Heart right ventricle (tissue), 16 donors: ENCODE measurements around the gene PP2D1. TPM values are rescaled to one million over a fixed set of nuclear protein-coding genes. Genes with fewer than 3 reads are reported as not detected.
"Not testable (repeated sequence)": the region's sequence is repeated elsewhere in the genome, so short reads cannot be mapped to it uniquely, and the experiment has no call there.

Experiments
- ATAC-seq, 8 donors: fragments of 200-7000 bp; cut with Tn5 transposase; one replicate each; pipeline ENCODE4 v1.9.1; 2020; ENCODE audit warnings: mild to moderate bottlenecking in 8 of 8, moderate library complexity in 8 of 8, moderate number of reproducible peaks in 1 of 8
- DNase-seq, 2 donors: peaks; one replicate each; pipeline ENCODE4 v3.0.0-alpha.2; 2020
- H3K27ac ChIP-seq, 10 donors: fragments of 200-600 bp; sonication (generic) in 2 of 10; one replicate each; pipeline versions ENCODE4 v1.5.0 to v1.8.0; 2020 to 2022; ENCODE audit warnings: mild to moderate bottlenecking in 3 of 10
- H3K27me3 ChIP-seq, 7 donors: fragments of 200-600 bp; one replicate each; pipeline ENCODE4 v1.8.0; 2021 to 2022; ENCODE audit warnings: mild to moderate bottlenecking in 2 of 7
- H3K36me3 ChIP-seq, 9 donors: fragments of 200-600 bp; sonication (generic) in 1 of 9; one replicate each; pipeline versions ENCODE4 v1.5.0 to v1.8.0; 2020 to 2022; ENCODE audit warnings: mild to moderate bottlenecking in 2 of 9
- H3K4me1 ChIP-seq, 9 donors: fragments of 200-600 bp; sonication (generic) in 1 of 9; one replicate each; pipeline versions ENCODE4 v1.5.0 to v1.8.0; 2020 to 2022; ENCODE audit warnings: mild to moderate bottlenecking in 4 of 9
- H3K4me3 ChIP-seq, 10 donors: fragments of 200-600 bp; sonication (generic) in 2 of 10; one replicate each; pipeline versions ENCODE4 v1.5.0 to v1.8.0; 2020 to 2022; ENCODE audit warnings: mild to moderate bottlenecking in 7 of 10, moderate library complexity in 2 of 10
- H3K9me3 ChIP-seq, 11 donors: fragments of 200-600 bp in 10 of 11; sonication (generic) in 2 of 11; one replicate each; pipeline versions ENCODE4 v1.5.0 to v1.8.0; 2013 to 2022; ENCODE audit warnings: mild to moderate bottlenecking in 2 of 11, control low read depth in 1 of 11, moderate library complexity in 1 of 11
- WGBS, 2 donors: extraction: QIAGEN DNeasy Blood & Tissue Kit; methylation state at CpG; one replicate each; pipeline ENCODE4 v1.1.7; 2013; ENCODE audit warnings: inconsistent platforms in 1 of 2; 5-methylcytosine and 5-hydroxymethylcytosine counted together
- intact Hi-C, 10 donors: fragments of 100-400 bp; cut with DNase I; formaldehyde crosslinking; loops; one replicate each; pipeline versions ENCODE4 v1.11.1 to v1.14.2; 2022
- polyA plus RNA-seq, 2 donors: library from polyadenylated mRNA; stranded (reverse); fragments of 200-250 nt; gene quantifications; one replicate each; pipeline ENCODE4 v1.2.3, GENCODE V29; 2013
- total RNA-seq, 10 donors: library from RNA; stranded (reverse); fragmentation: NEBNext Ultra II Directional in 3 of 10; extraction: Animal tissue kit (Norgen Biotek cat#: 25700) in 3 of 10; gene quantifications; one replicate each; pipeline versions ENCODE4 v1.2.1 to v1.2.4, GENCODE V29; 2021 to 2023
- TF ChIP-seq, protein P1 (sequence below), 9 donors: fragments of 200-600 bp; sonication (generic) in 2 of 9; IDR thresholded peaks; one replicate each; pipeline versions ENCODE4 v1.5.0 to v1.8.0; 2021 to 2022; ENCODE audit warnings: antibody characterized with exemption in 9 of 9, mild to moderate bottlenecking in 5 of 9, moderate library complexity in 1 of 9
- donor health status: Arrhythmogenic right ventricular cardiomyopathy.
- donor health status: ischemic (EF 13 %, LVEDD 7.1; RV severe dilation, severe dysfunction).
- donor health status: healthy with polysubstance abuse.
- donor health status: DM: no; HTN: yes; CAD: no.
- donor health status: DM: no; HTN: no; CAD: no.
- donor health status: ischemic (EF 25% LVEDD 6.9; RV normal size, moderate dysfunction).
- donor health status: ischemic (EF 25% LVEDD 5.7; RV mildly dilated, moderate dysfunction).
- donor health status: healthy.
- donor health status: DM: yes; HTN: yes; CAD: no.
- donor health status: Ischemic cardiomyopathy.
- donor health status: ischemic (EF 35%, LVEDD 5.7; RV mildly dilated, moderate dysfunction).
- donor health status: nonischemic (EF 11% LVEDD 7.7; RV severe dilation, severe dysfunction).
- donor health status: DM: yes; HTN: yes; CAD: no.
- donor health status: PGD.
- donor health status: ischemic (EF 29% LVEDD 5.4; RV normal size, mild dysfunction).
- donor health status: nonischemic (EF 23%, LVEDD 6.1; RV moderate dilation, normal function).

PP2D1 gene
- total and polyA plus RNA-seq, 12 donors: not detected

DNA sequence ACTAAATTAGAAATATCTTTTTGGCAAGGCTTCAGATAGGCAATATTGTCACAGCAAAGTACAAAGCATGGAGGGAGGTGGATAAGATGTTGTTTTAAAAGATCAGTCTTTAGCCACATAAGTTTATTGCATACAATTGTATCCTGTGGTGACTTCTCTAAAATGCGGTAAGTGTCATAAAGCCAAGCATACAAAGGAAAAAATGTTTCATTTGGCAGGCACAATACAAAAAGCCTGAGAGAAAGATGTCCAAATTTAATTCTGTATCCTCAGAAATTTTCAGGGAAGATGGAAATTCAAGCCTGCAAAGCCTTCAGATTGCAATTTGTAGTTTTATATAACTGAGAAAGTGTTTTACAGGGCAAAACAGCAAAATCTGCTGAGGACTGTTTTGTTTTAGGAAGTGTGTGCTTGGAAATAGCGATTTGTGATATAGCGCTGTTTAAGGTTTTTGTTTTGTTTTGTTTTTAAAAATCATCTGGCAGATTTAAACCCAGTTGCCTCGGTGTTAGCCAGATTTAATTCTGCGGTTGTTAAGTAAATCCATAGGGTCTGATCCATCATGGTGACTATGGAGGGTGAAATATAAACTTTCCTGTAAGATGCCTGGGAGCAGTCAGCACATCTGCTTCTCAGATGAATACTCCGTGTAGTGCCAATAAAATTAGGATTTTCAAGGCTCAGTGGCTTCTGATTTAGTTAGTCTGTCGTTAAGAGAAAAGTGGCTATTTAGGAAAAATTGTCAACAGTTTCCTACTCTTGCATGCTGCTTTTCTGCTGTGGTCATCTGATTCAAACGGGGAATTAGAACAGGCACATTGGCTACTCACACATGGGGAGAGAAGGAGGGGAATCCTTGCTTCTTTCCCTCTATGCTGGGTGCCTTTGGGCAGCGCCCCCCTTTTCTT lies 36.2 kb upstream of the PP2D1 start:
- no peaks in the 10 kb centered on the region for H3K36me3 ChIP-seq
- ATAC-seq: no peak
- no peaks in the 10 kb centered on the region for H3K27me3 ChIP-seq
- intact Hi-C loops: loop anchor here in 1 of 10 donors (10.0 kb wide), 1 partner anchor 137 kb away; the partner anchor contains the start of gene SGO1
- TF ChIP-seq, protein P1, sequence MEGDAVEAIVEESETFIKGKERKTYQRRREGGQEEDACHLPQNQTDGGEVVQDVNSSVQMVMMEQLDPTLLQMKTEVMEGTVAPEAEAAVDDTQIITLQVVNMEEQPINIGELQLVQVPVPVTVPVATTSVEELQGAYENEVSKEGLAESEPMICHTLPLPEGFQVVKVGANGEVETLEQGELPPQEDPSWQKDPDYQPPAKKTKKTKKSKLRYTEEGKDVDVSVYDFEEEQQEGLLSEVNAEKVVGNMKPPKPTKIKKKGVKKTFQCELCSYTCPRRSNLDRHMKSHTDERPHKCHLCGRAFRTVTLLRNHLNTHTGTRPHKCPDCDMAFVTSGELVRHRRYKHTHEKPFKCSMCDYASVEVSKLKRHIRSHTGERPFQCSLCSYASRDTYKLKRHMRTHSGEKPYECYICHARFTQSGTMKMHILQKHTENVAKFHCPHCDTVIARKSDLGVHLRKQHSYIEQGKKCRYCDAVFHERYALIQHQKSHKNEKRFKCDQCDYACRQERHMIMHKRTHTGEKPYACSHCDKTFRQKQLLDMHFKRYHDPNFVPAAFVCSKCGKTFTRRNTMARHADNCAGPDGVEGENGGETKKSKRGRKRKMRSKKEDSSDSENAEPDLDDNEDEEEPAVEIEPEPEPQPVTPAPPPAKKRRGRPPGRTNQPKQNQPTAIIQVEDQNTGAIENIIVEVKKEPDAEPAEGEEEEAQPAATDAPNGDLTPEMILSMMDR (IDR thresholded peaks at IDR 0.05): no peak
- H3K27ac ChIP-seq: peak overlapping the region in 7 of 10 donors; percentile 3 to 73 (median 32)
- no peaks in the 10 kb centered on the region for H3K9me3 ChIP-seq
- peak overlapping the region in 4 of 10 donors; percentile 3 to 13 (median 8) for H3K4me3 ChIP-seq
- no peak for DNase-seq
- peaks cover 2 to 67% (median 49%) of the 10 kb centered on the region in 9 donors for H3K4me1 ChIP-seq
- WGBS, 2 donors: 70 to 75% methylated on average over 9 of the region's 9 CpGs

DNA sequence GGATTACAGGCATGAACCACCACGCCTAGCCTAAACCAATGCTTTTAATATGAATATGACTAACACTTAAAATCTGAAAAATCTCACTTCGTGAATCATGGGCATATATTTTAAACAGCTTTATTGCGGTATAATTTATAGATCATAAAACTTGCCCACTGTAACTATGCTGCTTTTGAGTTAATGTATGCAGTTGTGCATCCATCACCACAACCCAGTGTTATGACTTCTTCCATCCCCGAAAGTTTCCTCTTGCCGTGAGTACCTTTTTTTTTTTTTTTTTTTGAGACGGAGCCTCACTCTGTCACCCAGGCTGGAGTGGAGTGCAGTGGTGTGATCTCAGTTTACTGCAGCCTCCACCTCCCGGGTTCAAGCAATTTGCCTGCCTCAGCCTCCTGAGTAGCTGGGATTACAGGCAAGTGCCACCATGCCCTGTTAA lies 35.3 kb upstream of the PP2D1 start:
- TF ChIP-seq, protein P1 (IDR thresholded peaks at IDR 0.05): no peak
- peak overlapping the region in 3 of 10 donors; percentile 35 to 73 (median 40) for H3K27ac ChIP-seq
- 86 to 89% methylated on average over 7 of the region's 7 CpGs for WGBS, 2 donors
- H3K4me1 ChIP-seq: peaks cover 9 to 76% (median 57%) of the 10 kb centered on the region in 9 donors
- H3K4me3 ChIP-seq: no peak overlapping the region
- ATAC-seq (no peak), DNase-seq (no peak)
- H3K27me3 ChIP-seq: no peaks in the 10 kb centered on the region
- H3K36me3 ChIP-seq: no peaks in the 10 kb centered on the region
- H3K9me3 ChIP-seq: no peaks in the 10 kb centered on the region
- intact Hi-C loops: loop anchor here in 1 of 10 donors (10.0 kb wide), 1 partner anchor 137 kb away; the partner anchor contains the start of gene SGO1

DNA sequence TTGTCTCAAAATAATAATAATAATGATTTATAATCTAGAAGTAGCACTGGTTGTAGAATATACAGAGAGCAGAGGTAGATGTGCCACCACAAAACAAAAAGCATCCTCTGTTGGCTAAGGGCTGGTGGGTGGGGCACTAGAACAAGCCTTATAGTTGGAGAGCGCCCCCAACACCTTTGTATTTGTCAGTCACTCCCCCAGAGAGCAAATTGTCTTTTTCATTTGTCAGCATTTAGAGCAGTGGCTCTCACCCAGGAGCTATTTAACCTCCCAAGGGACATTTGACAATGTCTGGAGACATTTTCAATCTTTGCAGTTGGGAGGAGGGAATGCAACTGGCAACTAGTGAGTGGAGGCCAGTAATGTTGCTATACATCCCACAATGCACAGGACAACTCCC lies 34.5 kb upstream of the PP2D1 start:
- Histone ChIP-seq H3K4me3 (no peak overlapping the region), H3K4me1 (peaks cover 11 to 79% (median 64%) of the 10 kb centered on the region in 9 donors), H3K27me3 (no peaks in the 10 kb centered on the region), H3K9me3 (no peaks in the 10 kb centered on the region), H3K36me3 (no peaks in the 10 kb centered on the region), H3K27ac (no peak overlapping the region)
- intact Hi-C loops: loop anchor here in 1 of 10 donors (10.0 kb wide), 1 partner anchor 138 kb away; the partner anchor contains the start of gene SGO1
- TF ChIP-seq, protein P1 (IDR thresholded peaks at IDR 0.05): no peak
- DNase-seq (no peak), ATAC-seq (no peak)
- WGBS, 2 donors: 94 to 100% methylated on average over 1 of the region's 1 CpG

DNA sequence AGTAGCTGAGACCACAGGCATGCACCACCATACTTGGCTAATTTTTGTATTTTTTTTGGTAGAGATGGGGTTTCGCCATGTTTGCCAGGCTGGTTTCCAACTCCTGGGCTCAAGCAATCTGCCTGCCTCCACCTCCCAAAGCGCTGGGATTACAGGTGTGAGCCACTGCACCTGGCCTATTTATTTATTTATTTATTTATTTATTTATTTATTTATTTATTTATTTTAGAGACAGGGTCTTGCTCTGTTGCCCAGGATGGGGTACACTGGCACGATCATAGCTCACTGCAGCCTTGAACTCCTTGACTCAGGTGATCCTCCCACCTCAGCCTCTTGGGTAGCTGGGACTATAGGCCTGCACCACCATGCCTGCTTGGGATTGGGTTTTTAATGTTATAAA lies 33.1 kb upstream of the PP2D1 start:
- not testable (repeated sequence) for H3K4me3 ChIP-seq, DNase-seq, H3K27me3 ChIP-seq, H3K9me3 ChIP-seq, ATAC-seq, H3K36me3 ChIP-seq
- Histone ChIP-seq H3K27ac (peak overlapping the region in 3 of 10 donors; percentile 43 to 99 (median 99)), H3K4me1 (peaks cover 11 to 74% (median 61%) of the 10 kb centered on the region in 9 donors)
- intact Hi-C loops: loop anchor here in 1 of 10 donors (10.0 kb wide), 1 partner anchor 140 kb away; the partner anchor contains the start of gene SGO1
- WGBS, 2 donors: 95 to 100% methylated on average over 3 of the region's 3 CpGs
